GM23338 (cell line): ENCODE results near the gene PGAP6.

Experiments
- CREB1 ChIP-seq: fragments of 250-450 bp; sonication (Bioruptor Pico); IDR thresholded peaks from 2 replicates; pipeline ENCODE4 v1.5.0; 2020; ENCODE audit warnings: low read depth, mild to moderate bottlenecking, moderate library complexity
- CTCF ChIP-seq, 2 experiments: fragments of 200-600 bp in 1 of 2; sonication (generic) in 1 of 2; conservative IDR thresholded peaks; 2 replicates each; pipeline versions ENCODE4 v1.5.1 to v1.6.1; 2016 to 2017; ENCODE audit warnings: antibody characterized with exemption in 2 of 2, low read depth in 2 of 2, mild to moderate bottlenecking in 2 of 2, moderate library complexity in 1 of 2
- EZH2 ChIP-seq: fragments of 200-600 bp; sonication (generic); IDR thresholded peaks from one replicate; pipeline ENCODE4 v1.8.0; 2017; ENCODE audit warnings: antibody characterized with exemption, mild to moderate bottlenecking, low read depth; ENCODE audit not compliant: unreplicated experiment
- EZH2phosphoT487 ChIP-seq: fragments of 200-600 bp; sonication (generic); IDR thresholded peaks from one replicate; pipeline ENCODE4 v1.8.1; 2018; ENCODE audit warnings: antibody characterized with exemption; ENCODE audit not compliant: unreplicated experiment
- JUNB ChIP-seq: IDR thresholded peaks from one replicate; pipeline ENCODE4 v1.6.1; 2016; ENCODE audit warnings: antibody characterized with exemption; ENCODE audit not compliant: unreplicated experiment
- POLR2AphosphoS5 ChIP-seq: IDR thresholded peaks from 2 replicates; pipeline ENCODE4 v1.6.1; 2016; ENCODE audit warnings: antibody characterized with exemption, low read depth
- STAT1 ChIP-seq: IDR thresholded peaks from one replicate; pipeline ENCODE4 v1.6.1; 2016; ENCODE audit warnings: antibody characterized with exemption; ENCODE audit not compliant: unreplicated experiment
- ZNF331 ChIP-seq: fragments of 250-450 bp; sonication (Bioruptor Pico); IDR thresholded peaks from 2 replicates; pipeline ENCODE4 v1.5.0; 2020; ENCODE audit warnings: low read depth, mild to moderate bottlenecking, moderate library complexity
- ZNF462 ChIP-seq: fragments of 250-450 bp; sonication (Bioruptor Pico); IDR thresholded peaks from 2 replicates; pipeline ENCODE4 v1.5.0; 2020; ENCODE audit warnings: mild to moderate bottlenecking, moderate library complexity
- TF ChIP-seq, protein P1 (sequence below): IDR thresholded peaks from one replicate; pipeline ENCODE4 v1.6.1; 2018; ENCODE audit warnings: antibody characterized with exemption; ENCODE audit not compliant: unreplicated experiment

- TF ChIP-seq CTCF (conservative IDR thresholded peaks at IDR 0.05; ENCODE audit: low read depth in 2 of 2) (no peak), STAT1 (no peak), POLR2AphosphoS5 (no peak), EZH2 (no peak), CREB1 (CRISPR knock-in tag) (no peak), EZH2phosphoT487 (no peak), ZNF331 (CRISPR knock-in tag) (no peak), JUNB (no peak), ZNF462 (no peak)
- TF ChIP-seq, protein P1, sequence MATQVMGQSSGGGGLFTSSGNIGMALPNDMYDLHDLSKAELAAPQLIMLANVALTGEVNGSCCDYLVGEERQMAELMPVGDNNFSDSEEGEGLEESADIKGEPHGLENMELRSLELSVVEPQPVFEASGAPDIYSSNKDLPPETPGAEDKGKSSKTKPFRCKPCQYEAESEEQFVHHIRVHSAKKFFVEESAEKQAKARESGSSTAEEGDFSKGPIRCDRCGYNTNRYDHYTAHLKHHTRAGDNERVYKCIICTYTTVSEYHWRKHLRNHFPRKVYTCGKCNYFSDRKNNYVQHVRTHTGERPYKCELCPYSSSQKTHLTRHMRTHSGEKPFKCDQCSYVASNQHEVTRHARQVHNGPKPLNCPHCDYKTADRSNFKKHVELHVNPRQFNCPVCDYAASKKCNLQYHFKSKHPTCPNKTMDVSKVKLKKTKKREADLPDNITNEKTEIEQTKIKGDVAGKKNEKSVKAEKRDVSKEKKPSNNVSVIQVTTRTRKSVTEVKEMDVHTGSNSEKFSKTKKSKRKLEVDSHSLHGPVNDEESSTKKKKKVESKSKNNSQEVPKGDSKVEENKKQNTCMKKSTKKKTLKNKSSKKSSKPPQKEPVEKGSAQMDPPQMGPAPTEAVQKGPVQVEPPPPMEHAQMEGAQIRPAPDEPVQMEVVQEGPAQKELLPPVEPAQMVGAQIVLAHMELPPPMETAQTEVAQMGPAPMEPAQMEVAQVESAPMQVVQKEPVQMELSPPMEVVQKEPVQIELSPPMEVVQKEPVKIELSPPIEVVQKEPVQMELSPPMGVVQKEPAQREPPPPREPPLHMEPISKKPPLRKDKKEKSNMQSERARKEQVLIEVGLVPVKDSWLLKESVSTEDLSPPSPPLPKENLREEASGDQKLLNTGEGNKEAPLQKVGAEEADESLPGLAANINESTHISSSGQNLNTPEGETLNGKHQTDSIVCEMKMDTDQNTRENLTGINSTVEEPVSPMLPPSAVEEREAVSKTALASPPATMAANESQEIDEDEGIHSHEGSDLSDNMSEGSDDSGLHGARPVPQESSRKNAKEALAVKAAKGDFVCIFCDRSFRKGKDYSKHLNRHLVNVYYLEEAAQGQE: no peak
Measured at GRCh38 chr16:361341-361871, 20.4 kb downstream of the PGAP6 start.
